Jurkat, Clone E6-1 (cell line): Measurements from ENCODE around the gene GSTO2.

ENCODE experiments used
- DNase-seq: peaks from one replicate; pipeline ENCODE4 v3.0.0-alpha.2; 2011; ENCODE audit warnings: low read depth, low spot score
- H3K4me3 ChIP-seq: 2 replicates; pipeline ENCODE4 v1.5.1; 2011; ENCODE audit warnings: mild to moderate bottlenecking, low read length, control low read depth, moderate library complexity

GSTO2 gene

GRCh38 chr10:104349623-104350126, 80.7 kb downstream of the GSTO2 start:
- no peak overlapping the region for H3K4me3 ChIP-seq
- no peak for DNase-seq

GRCh38 chr10:104350127-104350635, 81.2 kb downstream of the GSTO2 start:
- no peak overlapping the region for H3K4me3 ChIP-seq
- peak; percentile 65 for DNase-seq

GRCh38 chr10:104351061-104351702, 82.2 kb downstream of the GSTO2 start:
- no peak overlapping the region for H3K4me3 ChIP-seq
- DNase-seq: no peak

- DNase-seq: no peak
- H3K4me3 ChIP-seq: no peak overlapping the region; the same call in 1 of the 2 replicates
Observed at GRCh38 chr10:104351919-104352318, 82.9 kb downstream of the GSTO2 start.

- H3K4me3 ChIP-seq: peak within 1 kb of the TSS; percentile 52
- peak; percentile 84 for DNase-seq
Observed at GRCh38 chr10:104353325-104354048, 84.5 kb downstream of the GSTO2 start, which contains the start of gene CFAP58. TSS of gene CFAP58 (plus strand) at chr10:104353833. CDS start at chr10:104353898, 65 bp downstream.
